Osteocyte (in vitro differentiated cells): ENCODE measurements around the gene UBE2E3. TPM values are rescaled to one million over a fixed set of nuclear protein-coding genes. Genes with fewer than 3 reads are reported as not detected.

ENCODE experiments used
- DNase-seq: peaks from one replicate; pipeline ENCODE4 v3.0.0; 2021; ENCODE audit warnings: mixed read lengths; ENCODE audit not compliant: unreplicated experiment; ENCODE audit errors: extremely low spot score
- H3K27ac Mint-ChIP-seq: one replicate; pipeline ENCODE4 v1.8.0; 2021; ENCODE audit warnings: mild to moderate bottlenecking, mixed read lengths; ENCODE audit not compliant: unreplicated experiment
- H3K27me3 Mint-ChIP-seq: one replicate; pipeline ENCODE4 v1.8.0; 2021; ENCODE audit warnings: mixed read lengths; ENCODE audit not compliant: unreplicated experiment
- H3K36me3 Mint-ChIP-seq: one replicate; pipeline ENCODE4 v1.8.0; 2021; ENCODE audit warnings: mixed read lengths; ENCODE audit not compliant: unreplicated experiment
- H3K4me1 Mint-ChIP-seq: one replicate; pipeline ENCODE4 v1.8.0; 2021; ENCODE audit warnings: mixed read lengths; ENCODE audit not compliant: unreplicated experiment
- H3K4me3 Mint-ChIP-seq: one replicate; pipeline ENCODE4 v1.8.0; 2021; ENCODE audit warnings: mild to moderate bottlenecking, moderate library complexity, mixed read lengths; ENCODE audit not compliant: unreplicated experiment
- H3K9me3 Mint-ChIP-seq: one replicate; pipeline ENCODE4 v1.8.0; 2021; ENCODE audit warnings: mixed read lengths; ENCODE audit not compliant: unreplicated experiment
- total RNA-seq: library from RNA; stranded (reverse); gene quantifications from 2 replicates; pipeline ENCODE4 v1.2.1, GENCODE V29; 2021
- TF ChIP-seq, protein P1 (sequence below): fragments of 200-600 bp; sonication (generic); IDR thresholded peaks from 2 replicates; pipeline ENCODE4 v1.5.0; 2021; ENCODE audit warnings: antibody characterized with exemption, mild to moderate bottlenecking, moderate library complexity

Gene UBE2E3
- total RNA-seq, 1 donor from 2014 or later, result 108 TPM

DNA sequence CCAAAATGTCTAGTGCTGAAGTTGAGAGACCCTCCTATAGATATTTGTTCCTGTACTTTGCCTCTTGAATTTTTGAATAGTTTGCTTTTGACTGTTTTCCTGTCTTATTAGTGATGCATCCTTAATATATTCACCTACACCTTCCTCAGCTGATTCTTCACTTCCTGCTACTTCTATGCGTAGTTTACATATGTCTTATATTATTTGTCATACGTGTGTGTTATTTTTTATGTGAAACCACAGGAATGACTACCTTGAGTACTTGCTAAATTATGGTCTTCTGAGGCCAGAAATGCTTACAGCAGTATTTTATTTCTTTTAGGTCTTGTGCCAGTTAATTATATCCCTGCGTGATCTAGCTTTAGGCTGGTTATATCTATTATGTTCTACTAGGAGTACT lies 9.9 kb downstream of the UBE2E3 start:
- DNase-seq, result no peak
- Mint-ChIP-seq H3K4me3 (no peak overlapping the region), H3K4me1 (peaks cover 27% of the 10 kb centered on the region), H3K27me3 (no peaks in the 10 kb centered on the region), H3K9me3 (peaks cover 3% of the 10 kb centered on the region), H3K27ac (no peak overlapping the region), H3K36me3 (peaks cover 32% of the 10 kb centered on the region)
- TF ChIP-seq, protein P1, sequence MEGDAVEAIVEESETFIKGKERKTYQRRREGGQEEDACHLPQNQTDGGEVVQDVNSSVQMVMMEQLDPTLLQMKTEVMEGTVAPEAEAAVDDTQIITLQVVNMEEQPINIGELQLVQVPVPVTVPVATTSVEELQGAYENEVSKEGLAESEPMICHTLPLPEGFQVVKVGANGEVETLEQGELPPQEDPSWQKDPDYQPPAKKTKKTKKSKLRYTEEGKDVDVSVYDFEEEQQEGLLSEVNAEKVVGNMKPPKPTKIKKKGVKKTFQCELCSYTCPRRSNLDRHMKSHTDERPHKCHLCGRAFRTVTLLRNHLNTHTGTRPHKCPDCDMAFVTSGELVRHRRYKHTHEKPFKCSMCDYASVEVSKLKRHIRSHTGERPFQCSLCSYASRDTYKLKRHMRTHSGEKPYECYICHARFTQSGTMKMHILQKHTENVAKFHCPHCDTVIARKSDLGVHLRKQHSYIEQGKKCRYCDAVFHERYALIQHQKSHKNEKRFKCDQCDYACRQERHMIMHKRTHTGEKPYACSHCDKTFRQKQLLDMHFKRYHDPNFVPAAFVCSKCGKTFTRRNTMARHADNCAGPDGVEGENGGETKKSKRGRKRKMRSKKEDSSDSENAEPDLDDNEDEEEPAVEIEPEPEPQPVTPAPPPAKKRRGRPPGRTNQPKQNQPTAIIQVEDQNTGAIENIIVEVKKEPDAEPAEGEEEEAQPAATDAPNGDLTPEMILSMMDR, result no peak

DNA sequence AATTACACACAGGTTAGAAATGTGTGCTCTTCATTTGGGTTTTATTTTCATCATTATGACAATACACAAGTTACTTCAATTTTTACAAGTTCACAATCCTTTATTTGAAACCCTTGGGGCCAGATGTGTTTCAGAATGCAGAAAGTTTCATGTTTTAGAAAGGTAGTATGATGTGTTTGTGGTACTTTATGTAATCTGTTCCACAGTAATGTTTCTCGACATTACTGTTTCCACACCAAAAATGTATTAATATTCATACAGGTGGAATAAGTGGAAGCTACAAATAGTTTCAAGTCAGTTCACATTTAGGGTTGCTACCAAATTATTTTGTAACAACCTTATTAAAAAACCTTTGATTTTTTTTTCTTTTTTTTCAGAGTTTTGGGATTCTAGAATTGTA lies 10.4 kb downstream of the UBE2E3 start:
- H3K4me3 Mint-ChIP-seq, result no peak overlapping the region
- peaks cover 4% of the 10 kb centered on the region for H3K9me3 Mint-ChIP-seq
- no peak for DNase-seq
- TF ChIP-seq, protein P1, result no peak
- peaks cover 22% of the 10 kb centered on the region for H3K4me1 Mint-ChIP-seq
- no peak overlapping the region for H3K27ac Mint-ChIP-seq
- no peaks in the 10 kb centered on the region for H3K27me3 Mint-ChIP-seq
- H3K36me3 Mint-ChIP-seq, result peaks cover 36% of the 10 kb centered on the region

DNA sequence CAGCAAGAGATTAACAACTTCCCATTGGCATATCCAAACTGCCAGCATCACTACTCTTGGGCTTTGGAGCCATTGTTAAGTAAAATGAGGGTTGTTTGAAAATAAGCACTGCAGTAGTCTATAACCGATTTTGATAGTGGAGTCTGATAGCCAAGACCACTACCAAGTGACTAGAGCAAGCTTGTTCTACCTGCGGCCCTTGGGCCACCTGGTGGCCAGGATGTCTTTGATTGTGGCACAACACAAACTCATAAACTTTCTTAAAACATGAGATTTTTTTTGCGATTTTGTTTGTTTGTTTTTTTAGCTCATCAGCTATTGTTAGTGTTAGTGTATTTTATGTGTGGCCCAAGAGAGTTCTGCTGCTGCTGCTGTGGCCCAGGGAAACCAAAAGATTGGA lies 11.0 kb downstream of the UBE2E3 start:
- H3K27ac Mint-ChIP-seq, result no peak overlapping the region
- peaks cover 35% of the 10 kb centered on the region for H3K36me3 Mint-ChIP-seq
- TF ChIP-seq, protein P1, result no peak
- H3K4me3 Mint-ChIP-seq, result no peak overlapping the region
- H3K9me3 Mint-ChIP-seq, result peaks cover 4% of the 10 kb centered on the region
- H3K4me1 Mint-ChIP-seq, result peaks cover 17% of the 10 kb centered on the region
- H3K27me3 Mint-ChIP-seq, result no peaks in the 10 kb centered on the region
- no peak for DNase-seq

DNA sequence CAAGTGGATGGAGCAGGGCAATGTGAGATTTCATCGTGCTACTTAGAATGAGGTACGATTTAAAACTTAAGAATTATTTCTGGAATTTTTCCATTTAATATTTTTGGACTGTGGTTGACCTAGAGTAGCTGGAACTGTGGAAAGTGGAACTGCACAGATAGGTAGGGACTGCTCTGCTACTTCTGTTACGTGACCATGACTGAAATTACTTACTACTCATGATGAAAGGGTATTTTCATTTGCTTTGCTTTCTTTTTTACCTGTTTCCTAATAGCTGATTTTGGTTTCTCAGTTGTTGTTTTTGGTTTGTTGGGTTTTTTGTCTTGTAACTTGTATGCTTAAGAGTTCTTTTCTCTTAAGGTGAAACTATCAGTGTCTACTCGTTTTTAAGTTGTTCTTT lies 11.4 kb downstream of the UBE2E3 start:
- peaks cover 4% of the 10 kb centered on the region for H3K9me3 Mint-ChIP-seq

DNA sequence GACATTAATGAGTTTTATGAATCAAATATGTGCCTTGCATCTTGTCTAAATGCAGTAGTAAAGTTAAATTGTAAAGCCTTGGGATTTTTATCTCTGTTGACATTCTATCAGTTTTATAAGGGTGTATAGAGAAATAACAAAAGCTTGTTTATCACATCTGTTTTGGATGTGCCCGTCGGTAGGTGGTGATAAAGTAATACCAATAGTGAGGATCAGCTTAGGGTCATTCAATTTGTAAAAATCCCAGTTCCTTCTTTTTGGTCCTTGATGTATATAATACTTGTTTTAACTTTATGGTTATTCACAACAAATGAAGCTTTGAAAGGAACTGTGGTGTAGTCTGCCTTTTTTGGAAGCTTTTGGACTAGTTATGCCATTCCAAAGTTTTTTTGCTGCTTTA lies 12.6 kb downstream of the UBE2E3 start:
- no peak overlapping the region for H3K4me3 Mint-ChIP-seq
- DNase-seq, result no peak
- peaks cover 4% of the 10 kb centered on the region for H3K9me3 Mint-ChIP-seq
- TF ChIP-seq, protein P1, result no peak
- no peak overlapping the region for H3K27ac Mint-ChIP-seq
- H3K36me3 Mint-ChIP-seq, result peaks cover 42% of the 10 kb centered on the region
- H3K27me3 Mint-ChIP-seq, result no peaks in the 10 kb centered on the region
- H3K4me1 Mint-ChIP-seq, result peaks cover 19% of the 10 kb centered on the region

More for the DNA sequence above, 11.4 kb downstream of the UBE2E3 start:
- DNase-seq, result no peak
- Mint-ChIP-seq H3K36me3 (peaks cover 36% of the 10 kb centered on the region), H3K27me3 (no peaks in the 10 kb centered on the region), H3K4me3 (no peak overlapping the region), H3K4me1 (peaks cover 17% of the 10 kb centered on the region), H3K27ac (no peak overlapping the region)
- TF ChIP-seq, protein P1, result no peak
